ENCODE data around the gene DPCD. TPM values are rescaled to one million over a fixed set of nuclear protein-coding genes. Genes with fewer than 3 reads are reported as not detected.

The DPCD gene
- total RNA-seq, 1 experiment from 2014 or later, result 39.5 TPM

DNA sequence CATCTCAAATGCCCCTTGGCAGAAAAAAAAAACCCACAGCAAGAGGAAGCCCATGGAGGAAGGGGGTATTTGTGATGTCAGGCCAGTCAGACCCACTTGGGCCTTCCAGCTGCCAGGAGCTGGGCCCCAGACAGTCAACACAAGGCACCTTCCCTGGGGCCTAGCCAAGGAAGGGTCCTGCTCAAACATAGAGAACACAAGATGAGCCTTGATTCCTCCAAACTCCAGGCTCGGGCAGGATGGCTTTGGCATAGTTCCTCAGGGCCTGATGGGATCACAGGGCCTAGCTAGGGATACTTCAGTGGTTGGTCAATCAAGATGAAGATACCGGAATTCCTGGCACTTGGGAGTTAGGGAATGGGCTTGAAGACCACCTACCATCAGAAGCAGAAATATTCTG, 30.8 kb downstream of the DPCD start:
- Histone ChIP-seq H3K9me3 (ENCODE audit: control insufficient read depth in 1 of 2, insufficient read depth in 1 of 2, low read depth in 1 of 2, low read length in 2 of 2) (no peaks in the 10 kb centered on the region), H3K4me2 (ENCODE audit: low read length) (no peak overlapping the region), H3K79me2 (ENCODE audit: insufficient read depth, low read length) (no peaks in the 10 kb centered on the region), H3K27me3 (ENCODE audit: insufficient read depth, low read length) (no peaks in the 10 kb centered on the region), H3K36me3 (ENCODE audit: control insufficient read depth in 1 of 2, insufficient read depth in 2 of 2, low read length in 2 of 2) (no peaks in the 10 kb centered on the region), H3K27ac (ENCODE audit: low read depth, low read length) (no peak overlapping the region), H2AFZ (ENCODE audit: low read depth, low read length, poor library complexity, severe bottlenecking) (no peak overlapping the region), H4K20me1 (ENCODE audit: insufficient read depth) (no peaks in the 10 kb centered on the region), H3K4me3 (replicated peaks in 1 of 2; ENCODE audit: low read depth in 1 of 2, low read length in 2 of 2) (no peak overlapping the region), H3K9me2 (ENCODE audit: insufficient read depth) (no peaks in the 10 kb centered on the region), H3K4me1 (ENCODE audit: control insufficient read depth in 1 of 2, insufficient read depth in 2 of 2, low read length in 2 of 2) (no peaks in the 10 kb centered on the region), H3K9ac (ENCODE audit: low read length) (no peak overlapping the region)
- ChIA-PET CTCF (no interaction called here), RAD21 (ENCODE audit: low non-redundant PET in 1 of 2, low total read pairs in 2 of 2, uncharacterized antibody in 2 of 2, unreplicated experiment in 2 of 2) (no interaction called here), POLR2A (no interaction called here)
- BruUV-seq (replicated peaks), result no TSS peak
- no peak for TF ChIP-seq CEBPB (IDR thresholded peaks at IDR 0.05; ENCODE audit: low read depth)
- TF ChIP-seq, protein P1, sequence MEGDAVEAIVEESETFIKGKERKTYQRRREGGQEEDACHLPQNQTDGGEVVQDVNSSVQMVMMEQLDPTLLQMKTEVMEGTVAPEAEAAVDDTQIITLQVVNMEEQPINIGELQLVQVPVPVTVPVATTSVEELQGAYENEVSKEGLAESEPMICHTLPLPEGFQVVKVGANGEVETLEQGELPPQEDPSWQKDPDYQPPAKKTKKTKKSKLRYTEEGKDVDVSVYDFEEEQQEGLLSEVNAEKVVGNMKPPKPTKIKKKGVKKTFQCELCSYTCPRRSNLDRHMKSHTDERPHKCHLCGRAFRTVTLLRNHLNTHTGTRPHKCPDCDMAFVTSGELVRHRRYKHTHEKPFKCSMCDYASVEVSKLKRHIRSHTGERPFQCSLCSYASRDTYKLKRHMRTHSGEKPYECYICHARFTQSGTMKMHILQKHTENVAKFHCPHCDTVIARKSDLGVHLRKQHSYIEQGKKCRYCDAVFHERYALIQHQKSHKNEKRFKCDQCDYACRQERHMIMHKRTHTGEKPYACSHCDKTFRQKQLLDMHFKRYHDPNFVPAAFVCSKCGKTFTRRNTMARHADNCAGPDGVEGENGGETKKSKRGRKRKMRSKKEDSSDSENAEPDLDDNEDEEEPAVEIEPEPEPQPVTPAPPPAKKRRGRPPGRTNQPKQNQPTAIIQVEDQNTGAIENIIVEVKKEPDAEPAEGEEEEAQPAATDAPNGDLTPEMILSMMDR (IDR thresholded peaks at IDR 0.05 in 2 of 3, conservative IDR thresholded peaks at IDR 0.05 in 1 of 3; ENCODE audit: borderline replicate concordance in 1 of 3, insufficient read depth in 1 of 3, low read depth in 2 of 3, low read length in 2 of 3), result no peak
- TF ChIP-seq ATF3 (IDR thresholded peaks at IDR 0.05), result no peak
- TF ChIP-seq, protein P2, sequence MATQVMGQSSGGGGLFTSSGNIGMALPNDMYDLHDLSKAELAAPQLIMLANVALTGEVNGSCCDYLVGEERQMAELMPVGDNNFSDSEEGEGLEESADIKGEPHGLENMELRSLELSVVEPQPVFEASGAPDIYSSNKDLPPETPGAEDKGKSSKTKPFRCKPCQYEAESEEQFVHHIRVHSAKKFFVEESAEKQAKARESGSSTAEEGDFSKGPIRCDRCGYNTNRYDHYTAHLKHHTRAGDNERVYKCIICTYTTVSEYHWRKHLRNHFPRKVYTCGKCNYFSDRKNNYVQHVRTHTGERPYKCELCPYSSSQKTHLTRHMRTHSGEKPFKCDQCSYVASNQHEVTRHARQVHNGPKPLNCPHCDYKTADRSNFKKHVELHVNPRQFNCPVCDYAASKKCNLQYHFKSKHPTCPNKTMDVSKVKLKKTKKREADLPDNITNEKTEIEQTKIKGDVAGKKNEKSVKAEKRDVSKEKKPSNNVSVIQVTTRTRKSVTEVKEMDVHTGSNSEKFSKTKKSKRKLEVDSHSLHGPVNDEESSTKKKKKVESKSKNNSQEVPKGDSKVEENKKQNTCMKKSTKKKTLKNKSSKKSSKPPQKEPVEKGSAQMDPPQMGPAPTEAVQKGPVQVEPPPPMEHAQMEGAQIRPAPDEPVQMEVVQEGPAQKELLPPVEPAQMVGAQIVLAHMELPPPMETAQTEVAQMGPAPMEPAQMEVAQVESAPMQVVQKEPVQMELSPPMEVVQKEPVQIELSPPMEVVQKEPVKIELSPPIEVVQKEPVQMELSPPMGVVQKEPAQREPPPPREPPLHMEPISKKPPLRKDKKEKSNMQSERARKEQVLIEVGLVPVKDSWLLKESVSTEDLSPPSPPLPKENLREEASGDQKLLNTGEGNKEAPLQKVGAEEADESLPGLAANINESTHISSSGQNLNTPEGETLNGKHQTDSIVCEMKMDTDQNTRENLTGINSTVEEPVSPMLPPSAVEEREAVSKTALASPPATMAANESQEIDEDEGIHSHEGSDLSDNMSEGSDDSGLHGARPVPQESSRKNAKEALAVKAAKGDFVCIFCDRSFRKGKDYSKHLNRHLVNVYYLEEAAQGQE (IDR thresholded peaks at IDR 0.05; ENCODE audit: low read depth), result no peak
- no peak for TF ChIP-seq EGR1 (IDR thresholded peaks at IDR 0.05; ENCODE audit: low read depth)
- TF ChIP-seq TCF7L2 (IDR thresholded peaks at IDR 0.05; ENCODE audit: borderline replicate concordance, extremely low read depth, insufficient read depth, insufficient read length), result no peak
- no peak for TF ChIP-seq ZNF274 (IDR thresholded peaks at IDR 0.05; ENCODE audit: low read depth, low read length)
- no peak for TF ChIP-seq RAD21 (IDR thresholded peaks at IDR 0.05; ENCODE audit: low read depth)
- no peak for TF ChIP-seq FOSL1 (IDR thresholded peaks at IDR 0.05; ENCODE audit: low read depth)
- no peak for TF ChIP-seq ELF1 (IDR thresholded peaks at IDR 0.05; ENCODE audit: borderline replicate concordance, low read depth)
- no peak for TF ChIP-seq SRF (IDR thresholded peaks at IDR 0.05; ENCODE audit: low read depth)
- intact Hi-C loops (cut with micrococcal nuclease), result no loop called here
- ATAC-seq, result no peak
- DNase-seq (ENCODE audit: low read depth, low spot score), result no peak

Data from HCT116 (cell line).